SK-N-SH treated with all-trans-retinoic acid at 6 μM for 48 hours (cell line): ENCODE measurements around the gene CEP350.

Source experiments
- ATAC-seq: fragments of 200-7000 bp; cut with Tn5 transposase; 3 replicates; pipeline ENCODE4 v1.9.1; 2020; ENCODE audit warnings: mild to moderate bottlenecking, moderate library complexity
- ARNTL ChIP-seq: fragments of 450-650 bp; formaldehyde crosslinking; IDR thresholded peaks from 2 replicates; pipeline ENCODE4 v1.5.0; 2020; ENCODE audit warnings: low read depth, mild to moderate bottlenecking, moderate library complexity, borderline replicate concordance
- BACH2 ChIP-seq: fragments of 250-450 bp; sonication (Bioruptor Pico); IDR thresholded peaks from 2 replicates; pipeline ENCODE4 v1.9.0; 2021; ENCODE audit warnings: mild to moderate bottlenecking, borderline replicate concordance
- CSDC2 ChIP-seq: fragments of 250-450 bp; sonication (Bioruptor Pico); IDR thresholded peaks from 2 replicates; pipeline ENCODE4 v1.5.0; 2020; ENCODE audit warnings: mild to moderate bottlenecking, moderate library complexity
- ESRRG ChIP-seq: fragments of 250-450 bp; sonication (Bioruptor Pico); IDR thresholded peaks from 2 replicates; pipeline ENCODE4 v1.6.1; 2021; ENCODE audit warnings: mild to moderate bottlenecking
- GLIS3 ChIP-seq: fragments of 250-450 bp; sonication (Bioruptor Pico); IDR thresholded peaks from 2 replicates; pipeline ENCODE4 v1.5.0; 2020; ENCODE audit warnings: mild to moderate bottlenecking, moderate library complexity
- ISL1 ChIP-seq: fragments of 250-450 bp; sonication (Bioruptor Pico); IDR thresholded peaks from 2 replicates; pipeline ENCODE4 v2.1.2; 2022; ENCODE audit warnings: mild to moderate bottlenecking, moderate library complexity
- OSR1 ChIP-seq: fragments of 250-450 bp; sonication (Bioruptor Pico); IDR thresholded peaks from 2 replicates; pipeline ENCODE4 v1.8.0; 2022; ENCODE audit warnings: moderate library complexity, mild to moderate bottlenecking, inconsistent platforms
- RARB ChIP-seq: fragments of 250-450 bp; sonication (Bioruptor Pico); IDR thresholded peaks from 2 replicates; pipeline ENCODE4 v1.8.0; 2021; ENCODE audit warnings: mild to moderate bottlenecking, moderate library complexity
- SNAI2 ChIP-seq: fragments of 250-450 bp; sonication (Bioruptor Pico); IDR thresholded peaks from 2 replicates; pipeline ENCODE4 v1.5.0; 2020; ENCODE audit warnings: mild to moderate bottlenecking, moderate library complexity
- TCF4 ChIP-seq: fragments of 250-450 bp; sonication (Bioruptor Pico); IDR thresholded peaks from 2 replicates; pipeline ENCODE4 v1.8.0; 2021; ENCODE audit warnings: mild to moderate bottlenecking, moderate library complexity, borderline replicate concordance
- TOX ChIP-seq: fragments of 250-450 bp; sonication (Bioruptor Pico); IDR thresholded peaks from 2 replicates; pipeline ENCODE4 v1.8.0; 2021; ENCODE audit warnings: mild to moderate bottlenecking, moderate library complexity, borderline replicate concordance
- ZC3H10 ChIP-seq: fragments of 250-450 bp; sonication (Bioruptor Pico); IDR thresholded peaks from 2 replicates; pipeline ENCODE4 v1.5.1; 2021; ENCODE audit warnings: mild to moderate bottlenecking, moderate library complexity
- ZFP3 ChIP-seq: fragments of 250-450 bp; sonication (Bioruptor Pico); IDR thresholded peaks from 2 replicates; pipeline ENCODE4 v1.5.0; 2020; ENCODE audit warnings: mild to moderate bottlenecking, moderate library complexity
- ZFP30 ChIP-seq: fragments of 450-650 bp; formaldehyde crosslinking; IDR thresholded peaks from 2 replicates; pipeline ENCODE4 v1.5.0; 2022; ENCODE audit warnings: mild to moderate bottlenecking, moderate library complexity
- ZNF565 ChIP-seq: fragments of 450-650 bp; formaldehyde crosslinking; conservative IDR thresholded peaks from 2 replicates; pipeline ENCODE4 v1.5.0; 2020; ENCODE audit warnings: low read depth, mild to moderate bottlenecking, moderate library complexity
- ZNF70 ChIP-seq: fragments of 450-650 bp; formaldehyde crosslinking; IDR thresholded peaks from 2 replicates; pipeline ENCODE4 v1.5.0; 2020; ENCODE audit warnings: mild to moderate bottlenecking, moderate library complexity
- ZNF8 ChIP-seq: fragments of 450-650 bp; formaldehyde crosslinking; IDR thresholded peaks from 2 replicates; pipeline ENCODE4 v1.5.0; 2020; ENCODE audit warnings: mild to moderate bottlenecking, moderate library complexity
- TF ChIP-seq, protein P1 (sequence below): fragments of 250-450 bp; sonication (Bioruptor Pico); IDR thresholded peaks from 2 replicates; pipeline ENCODE4 v1.5.1; 2020; ENCODE audit warnings: low read depth, mild to moderate bottlenecking, moderate library complexity
- TF ChIP-seq, protein P2 (sequence below): fragments of 250-450 bp; sonication (Bioruptor Pico); IDR thresholded peaks from 2 replicates; pipeline ENCODE4 v1.5.0; 2020; ENCODE audit warnings: mild to moderate bottlenecking, moderate library complexity
- TF ChIP-seq, protein P3 (sequence below): fragments of 250-450 bp; sonication (Bioruptor Pico); IDR thresholded peaks from 2 replicates; pipeline ENCODE4 v1.8.0; 2020; ENCODE audit warnings: mild to moderate bottlenecking, moderate library complexity, borderline replicate concordance
- TF ChIP-seq, protein P4 (sequence below): fragments of 250-450 bp; sonication (Bioruptor Pico); IDR thresholded peaks from 2 replicates; pipeline ENCODE4 v1.8.0; 2021; ENCODE audit warnings: low read depth, mild to moderate bottlenecking, moderate library complexity, borderline replicate concordance
- TF ChIP-seq, protein P5 (sequence below): fragments of 250-450 bp; sonication (Bioruptor Pico); IDR thresholded peaks from 2 replicates; pipeline ENCODE4 v1.5.1; 2021; ENCODE audit warnings: mild to moderate bottlenecking, moderate library complexity

Gene CEP350

DNA sequence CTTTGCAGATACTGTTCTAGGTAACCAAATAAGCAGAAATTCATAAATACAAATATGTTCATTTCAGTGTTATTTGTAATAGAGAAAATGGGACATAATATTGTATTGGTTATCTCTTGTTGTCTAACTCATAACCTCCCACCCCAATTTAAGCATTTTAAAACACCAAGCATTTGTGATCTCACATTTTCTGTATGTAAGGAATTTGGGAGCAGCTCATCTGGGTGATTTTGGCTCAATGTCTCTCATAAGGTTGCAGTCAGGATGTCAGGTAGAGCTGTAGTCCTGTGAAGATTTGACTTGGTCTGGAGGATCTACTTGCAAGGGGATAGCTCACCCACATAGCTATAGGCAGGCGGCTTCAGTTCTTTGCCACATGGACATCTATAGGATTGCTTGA is 29.5 kb downstream of the CEP350 start (continued):
- TF ChIP-seq ARNTL (CRISPR knock-in tag) (no peak), SNAI2 (no peak), OSR1 (CRISPR knock-in tag) (no peak), ZC3H10 (CRISPR knock-in tag) (no peak), CSDC2 (CRISPR knock-in tag) (no peak)
- TF ChIP-seq, all 23 proteins: peak for 0

DNA sequence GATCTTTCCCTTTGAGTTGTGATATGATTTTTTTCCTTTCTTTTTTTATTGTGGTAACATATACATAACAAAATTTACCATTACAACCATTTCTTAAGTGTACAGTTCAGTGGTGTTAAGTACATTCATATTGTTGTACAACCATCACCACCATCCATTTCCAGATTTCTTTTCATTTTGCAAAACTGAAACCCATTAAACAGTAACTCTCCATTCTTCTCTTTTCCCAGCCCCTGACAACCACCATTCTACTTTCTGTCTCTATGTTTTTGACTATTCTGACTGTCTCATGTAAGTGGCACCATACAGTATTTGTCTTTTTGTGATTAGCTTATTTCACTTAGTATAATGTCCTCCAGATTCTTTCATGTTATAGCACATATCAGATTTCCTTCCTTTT is 30.3 kb downstream of the CEP350 start:
- TF ChIP-seq, protein P1, sequence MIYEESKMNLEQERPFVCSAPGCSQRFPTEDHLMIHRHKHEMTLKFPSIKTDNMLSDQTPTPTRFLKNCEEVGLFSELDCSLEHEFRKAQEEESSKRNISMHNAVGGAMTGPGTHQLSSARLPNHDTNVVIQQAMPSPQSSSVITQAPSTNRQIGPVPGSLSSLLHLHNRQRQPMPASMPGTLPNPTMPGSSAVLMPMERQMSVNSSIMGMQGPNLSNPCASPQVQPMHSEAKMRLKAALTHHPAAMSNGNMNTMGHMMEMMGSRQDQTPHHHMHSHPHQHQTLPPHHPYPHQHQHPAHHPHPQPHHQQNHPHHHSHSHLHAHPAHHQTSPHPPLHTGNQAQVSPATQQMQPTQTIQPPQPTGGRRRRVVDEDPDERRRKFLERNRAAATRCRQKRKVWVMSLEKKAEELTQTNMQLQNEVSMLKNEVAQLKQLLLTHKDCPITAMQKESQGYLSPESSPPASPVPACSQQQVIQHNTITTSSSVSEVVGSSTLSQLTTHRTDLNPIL: no peak
- TF ChIP-seq TCF4 (CRISPR knock-in tag) (no peak), GLIS3 (CRISPR knock-in tag) (no peak), ZFP3 (CRISPR knock-in tag) (no peak), ISL1 (CRISPR knock-in tag) (no peak)
- no peak for ATAC-seq

DNA sequence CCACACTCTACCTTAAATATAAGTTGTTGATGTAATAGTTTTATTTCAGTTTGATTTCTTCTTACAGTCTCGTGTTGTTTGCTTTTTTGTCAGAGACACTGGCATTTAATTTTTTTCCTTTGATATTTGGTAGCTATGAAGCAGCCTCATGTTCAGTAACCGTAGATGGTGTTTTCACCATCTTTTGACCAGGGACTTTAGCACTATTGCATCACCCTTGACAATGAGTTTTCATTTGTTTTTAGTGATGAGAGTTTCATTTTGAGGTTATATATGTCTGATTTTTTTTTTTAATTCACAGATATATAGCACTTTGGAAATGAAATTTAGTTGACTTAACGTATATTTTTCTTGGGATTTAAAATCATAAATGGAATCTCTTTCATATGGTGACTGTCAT is 36.2 kb downstream of the CEP350 start:
- TF ChIP-seq, protein P2, sequence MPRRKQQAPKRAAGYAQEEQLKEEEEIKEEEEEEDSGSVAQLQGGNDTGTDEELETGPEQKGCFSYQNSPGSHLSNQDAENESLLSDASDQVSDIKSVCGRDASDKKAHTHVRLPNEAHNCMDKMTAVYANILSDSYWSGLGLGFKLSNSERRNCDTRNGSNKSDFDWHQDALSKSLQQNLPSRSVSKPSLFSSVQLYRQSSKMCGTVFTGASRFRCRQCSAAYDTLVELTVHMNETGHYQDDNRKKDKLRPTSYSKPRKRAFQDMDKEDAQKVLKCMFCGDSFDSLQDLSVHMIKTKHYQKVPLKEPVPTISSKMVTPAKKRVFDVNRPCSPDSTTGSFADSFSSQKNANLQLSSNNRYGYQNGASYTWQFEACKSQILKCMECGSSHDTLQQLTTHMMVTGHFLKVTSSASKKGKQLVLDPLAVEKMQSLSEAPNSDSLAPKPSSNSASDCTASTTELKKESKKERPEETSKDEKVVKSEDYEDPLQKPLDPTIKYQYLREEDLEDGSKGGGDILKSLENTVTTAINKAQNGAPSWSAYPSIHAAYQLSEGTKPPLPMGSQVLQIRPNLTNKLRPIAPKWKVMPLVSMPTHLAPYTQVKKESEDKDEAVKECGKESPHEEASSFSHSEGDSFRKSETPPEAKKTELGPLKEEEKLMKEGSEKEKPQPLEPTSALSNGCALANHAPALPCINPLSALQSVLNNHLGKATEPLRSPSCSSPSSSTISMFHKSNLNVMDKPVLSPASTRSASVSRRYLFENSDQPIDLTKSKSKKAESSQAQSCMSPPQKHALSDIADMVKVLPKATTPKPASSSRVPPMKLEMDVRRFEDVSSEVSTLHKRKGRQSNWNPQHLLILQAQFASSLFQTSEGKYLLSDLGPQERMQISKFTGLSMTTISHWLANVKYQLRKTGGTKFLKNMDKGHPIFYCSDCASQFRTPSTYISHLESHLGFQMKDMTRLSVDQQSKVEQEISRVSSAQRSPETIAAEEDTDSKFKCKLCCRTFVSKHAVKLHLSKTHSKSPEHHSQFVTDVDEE (CRISPR knock-in tag): no peak
- no peak for TF ChIP-seq ZNF8
- TF ChIP-seq ESRRG (CRISPR knock-in tag): no peak
- no peak for TF ChIP-seq ZNF565 (CRISPR knock-in tag)
- no peak for TF ChIP-seq GLIS3 (CRISPR knock-in tag)
- TF ChIP-seq ZC3H10 (CRISPR knock-in tag): no peak
- TF ChIP-seq, protein P3, sequence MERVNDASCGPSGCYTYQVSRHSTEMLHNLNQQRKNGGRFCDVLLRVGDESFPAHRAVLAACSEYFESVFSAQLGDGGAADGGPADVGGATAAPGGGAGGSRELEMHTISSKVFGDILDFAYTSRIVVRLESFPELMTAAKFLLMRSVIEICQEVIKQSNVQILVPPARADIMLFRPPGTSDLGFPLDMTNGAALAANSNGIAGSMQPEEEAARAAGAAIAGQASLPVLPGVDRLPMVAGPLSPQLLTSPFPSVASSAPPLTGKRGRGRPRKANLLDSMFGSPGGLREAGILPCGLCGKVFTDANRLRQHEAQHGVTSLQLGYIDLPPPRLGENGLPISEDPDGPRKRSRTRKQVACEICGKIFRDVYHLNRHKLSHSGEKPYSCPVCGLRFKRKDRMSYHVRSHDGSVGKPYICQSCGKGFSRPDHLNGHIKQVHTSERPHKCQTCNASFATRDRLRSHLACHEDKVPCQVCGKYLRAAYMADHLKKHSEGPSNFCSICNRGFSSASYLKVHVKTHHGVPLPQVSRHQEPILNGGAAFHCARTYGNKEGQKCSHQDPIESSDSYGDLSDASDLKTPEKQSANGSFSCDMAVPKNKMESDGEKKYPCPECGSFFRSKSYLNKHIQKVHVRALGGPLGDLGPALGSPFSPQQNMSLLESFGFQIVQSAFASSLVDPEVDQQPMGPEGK (CRISPR knock-in tag): no peak
- no peak for TF ChIP-seq ZNF70 (CRISPR knock-in tag)
- TF ChIP-seq SNAI2: no peak
- no peak for TF ChIP-seq RARB
- TF ChIP-seq OSR1 (CRISPR knock-in tag): no peak
- no peak for TF ChIP-seq BACH2 (CRISPR knock-in tag)
- no peak for TF ChIP-seq ZFP30 (CRISPR knock-in tag)
- TF ChIP-seq CSDC2 (CRISPR knock-in tag): no peak
- TF ChIP-seq, protein P4, sequence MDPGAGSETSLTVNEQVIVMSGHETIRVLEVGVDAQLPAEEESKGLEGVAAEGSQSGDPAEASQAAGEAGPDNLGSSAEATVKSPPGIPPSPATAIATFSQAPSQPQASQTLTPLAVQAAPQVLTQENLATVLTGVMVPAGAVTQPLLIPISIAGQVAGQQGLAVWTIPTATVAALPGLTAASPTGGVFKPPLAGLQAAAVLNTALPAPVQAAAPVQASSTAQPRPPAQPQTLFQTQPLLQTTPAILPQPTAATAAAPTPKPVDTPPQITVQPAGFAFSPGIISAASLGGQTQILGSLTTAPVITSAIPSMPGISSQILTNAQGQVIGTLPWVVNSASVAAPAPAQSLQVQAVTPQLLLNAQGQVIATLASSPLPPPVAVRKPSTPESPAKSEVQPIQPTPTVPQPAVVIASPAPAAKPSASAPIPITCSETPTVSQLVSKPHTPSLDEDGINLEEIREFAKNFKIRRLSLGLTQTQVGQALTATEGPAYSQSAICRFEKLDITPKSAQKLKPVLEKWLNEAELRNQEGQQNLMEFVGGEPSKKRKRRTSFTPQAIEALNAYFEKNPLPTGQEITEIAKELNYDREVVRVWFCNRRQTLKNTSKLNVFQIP (CRISPR knock-in tag): no peak
- TF ChIP-seq ZFP3 (CRISPR knock-in tag): no peak
- no peak for TF ChIP-seq TOX
- TF ChIP-seq TCF4 (CRISPR knock-in tag): no peak
- TF ChIP-seq, protein P5, sequence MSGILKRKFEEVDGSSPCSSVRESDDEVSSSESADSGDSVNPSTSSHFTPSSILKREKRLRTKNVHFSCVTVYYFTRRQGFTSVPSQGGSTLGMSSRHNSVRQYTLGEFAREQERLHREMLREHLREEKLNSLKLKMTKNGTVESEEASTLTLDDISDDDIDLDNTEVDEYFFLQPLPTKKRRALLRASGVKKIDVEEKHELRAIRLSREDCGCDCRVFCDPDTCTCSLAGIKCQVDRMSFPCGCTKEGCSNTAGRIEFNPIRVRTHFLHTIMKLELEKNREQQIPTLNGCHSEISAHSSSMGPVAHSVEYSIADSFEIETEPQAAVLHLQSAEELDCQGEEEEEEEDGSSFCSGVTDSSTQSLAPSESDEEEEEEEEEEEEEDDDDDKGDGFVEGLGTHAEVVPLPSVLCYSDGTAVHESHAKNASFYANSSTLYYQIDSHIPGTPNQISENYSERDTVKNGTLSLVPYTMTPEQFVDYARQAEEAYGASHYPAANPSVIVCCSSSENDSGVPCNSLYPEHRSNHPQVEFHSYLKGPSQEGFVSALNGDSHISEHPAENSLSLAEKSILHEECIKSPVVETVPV: no peak
- ATAC-seq: no peak
